ENCODE measurements around the gene C1QTNF6. TPM values are rescaled to one million over a fixed set of nuclear protein-coding genes. Genes with fewer than 3 reads are reported as not detected.
A peak's percentile ranks its signal among the peaks of the same experiment; 100 is the strongest.

C1QTNF6 gene
- total RNA-seq, 1 experiment from 2014 or later: 25.0 TPM

GRCh38 chr22:37199760-37200108, 11.7 kb upstream of the C1QTNF6 start:
- Histone ChIP-seq H3K36me3 (ENCODE audit: control insufficient read depth, insufficient read depth, low read length) (no peaks in the 10 kb centered on the region), H3K4me1 (ENCODE audit: control insufficient read depth, insufficient read depth, low read length) (peaks cover 38% of the 10 kb centered on the region), H3K4me3 (ENCODE audit: low read depth in 2 of 2, low read length in 2 of 2) (peak overlapping the region; percentile 12 to 45; a peak in 3 of 4 replicates), H3K27ac (ENCODE audit: low read length) (peak overlapping the region; percentile 88), H3K9me3 (ENCODE audit: control insufficient read depth, insufficient read depth, low read depth, low read length) (no peaks in the 10 kb centered on the region), H3K27me3 (ENCODE audit: control insufficient read depth, insufficient read depth, low read length) (no peaks in the 10 kb centered on the region)
- ATAC-seq (peak; percentile 2; the same call in 1 of the 2 replicates), DNase-seq (ENCODE audit: low read depth, low spot score) (no peak)
- TF ChIP-seq, protein P1, sequence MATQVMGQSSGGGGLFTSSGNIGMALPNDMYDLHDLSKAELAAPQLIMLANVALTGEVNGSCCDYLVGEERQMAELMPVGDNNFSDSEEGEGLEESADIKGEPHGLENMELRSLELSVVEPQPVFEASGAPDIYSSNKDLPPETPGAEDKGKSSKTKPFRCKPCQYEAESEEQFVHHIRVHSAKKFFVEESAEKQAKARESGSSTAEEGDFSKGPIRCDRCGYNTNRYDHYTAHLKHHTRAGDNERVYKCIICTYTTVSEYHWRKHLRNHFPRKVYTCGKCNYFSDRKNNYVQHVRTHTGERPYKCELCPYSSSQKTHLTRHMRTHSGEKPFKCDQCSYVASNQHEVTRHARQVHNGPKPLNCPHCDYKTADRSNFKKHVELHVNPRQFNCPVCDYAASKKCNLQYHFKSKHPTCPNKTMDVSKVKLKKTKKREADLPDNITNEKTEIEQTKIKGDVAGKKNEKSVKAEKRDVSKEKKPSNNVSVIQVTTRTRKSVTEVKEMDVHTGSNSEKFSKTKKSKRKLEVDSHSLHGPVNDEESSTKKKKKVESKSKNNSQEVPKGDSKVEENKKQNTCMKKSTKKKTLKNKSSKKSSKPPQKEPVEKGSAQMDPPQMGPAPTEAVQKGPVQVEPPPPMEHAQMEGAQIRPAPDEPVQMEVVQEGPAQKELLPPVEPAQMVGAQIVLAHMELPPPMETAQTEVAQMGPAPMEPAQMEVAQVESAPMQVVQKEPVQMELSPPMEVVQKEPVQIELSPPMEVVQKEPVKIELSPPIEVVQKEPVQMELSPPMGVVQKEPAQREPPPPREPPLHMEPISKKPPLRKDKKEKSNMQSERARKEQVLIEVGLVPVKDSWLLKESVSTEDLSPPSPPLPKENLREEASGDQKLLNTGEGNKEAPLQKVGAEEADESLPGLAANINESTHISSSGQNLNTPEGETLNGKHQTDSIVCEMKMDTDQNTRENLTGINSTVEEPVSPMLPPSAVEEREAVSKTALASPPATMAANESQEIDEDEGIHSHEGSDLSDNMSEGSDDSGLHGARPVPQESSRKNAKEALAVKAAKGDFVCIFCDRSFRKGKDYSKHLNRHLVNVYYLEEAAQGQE (IDR thresholded peaks at IDR 0.05; ENCODE audit: insufficient read depth in 1 of 2, low read depth in 2 of 2, low read length in 1 of 2): no peak
- TF ChIP-seq, protein P2, sequence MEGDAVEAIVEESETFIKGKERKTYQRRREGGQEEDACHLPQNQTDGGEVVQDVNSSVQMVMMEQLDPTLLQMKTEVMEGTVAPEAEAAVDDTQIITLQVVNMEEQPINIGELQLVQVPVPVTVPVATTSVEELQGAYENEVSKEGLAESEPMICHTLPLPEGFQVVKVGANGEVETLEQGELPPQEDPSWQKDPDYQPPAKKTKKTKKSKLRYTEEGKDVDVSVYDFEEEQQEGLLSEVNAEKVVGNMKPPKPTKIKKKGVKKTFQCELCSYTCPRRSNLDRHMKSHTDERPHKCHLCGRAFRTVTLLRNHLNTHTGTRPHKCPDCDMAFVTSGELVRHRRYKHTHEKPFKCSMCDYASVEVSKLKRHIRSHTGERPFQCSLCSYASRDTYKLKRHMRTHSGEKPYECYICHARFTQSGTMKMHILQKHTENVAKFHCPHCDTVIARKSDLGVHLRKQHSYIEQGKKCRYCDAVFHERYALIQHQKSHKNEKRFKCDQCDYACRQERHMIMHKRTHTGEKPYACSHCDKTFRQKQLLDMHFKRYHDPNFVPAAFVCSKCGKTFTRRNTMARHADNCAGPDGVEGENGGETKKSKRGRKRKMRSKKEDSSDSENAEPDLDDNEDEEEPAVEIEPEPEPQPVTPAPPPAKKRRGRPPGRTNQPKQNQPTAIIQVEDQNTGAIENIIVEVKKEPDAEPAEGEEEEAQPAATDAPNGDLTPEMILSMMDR (IDR thresholded peaks at IDR 0.05): peak; percentile 15
- in situ Hi-C loops (cut with HindIII; ENCODE audit: low pct_unique_long_range_greater_than_20kb, low sequenced_read_pairs) (no loop called here), intact Hi-C loops (cut with micrococcal nuclease; ENCODE audit: unreplicated experiment) (no loop called here)
- ChIA-PET POLR2A (interaction anchor here (0.5 kb wide), 1 partner anchor 1831 kb away, joined by 3 read pairs; no protein-coding TSS in a partner anchor), CTCF (interaction anchor here (0.5 to 1.3 kb wide), 9 partner anchors 29 to 600 kb away, joined by 3 to 11 read pairs (median 4); no protein-coding TSS in a partner anchor)
- BruUV-seq (replicated peaks): no TSS peak

DNA sequence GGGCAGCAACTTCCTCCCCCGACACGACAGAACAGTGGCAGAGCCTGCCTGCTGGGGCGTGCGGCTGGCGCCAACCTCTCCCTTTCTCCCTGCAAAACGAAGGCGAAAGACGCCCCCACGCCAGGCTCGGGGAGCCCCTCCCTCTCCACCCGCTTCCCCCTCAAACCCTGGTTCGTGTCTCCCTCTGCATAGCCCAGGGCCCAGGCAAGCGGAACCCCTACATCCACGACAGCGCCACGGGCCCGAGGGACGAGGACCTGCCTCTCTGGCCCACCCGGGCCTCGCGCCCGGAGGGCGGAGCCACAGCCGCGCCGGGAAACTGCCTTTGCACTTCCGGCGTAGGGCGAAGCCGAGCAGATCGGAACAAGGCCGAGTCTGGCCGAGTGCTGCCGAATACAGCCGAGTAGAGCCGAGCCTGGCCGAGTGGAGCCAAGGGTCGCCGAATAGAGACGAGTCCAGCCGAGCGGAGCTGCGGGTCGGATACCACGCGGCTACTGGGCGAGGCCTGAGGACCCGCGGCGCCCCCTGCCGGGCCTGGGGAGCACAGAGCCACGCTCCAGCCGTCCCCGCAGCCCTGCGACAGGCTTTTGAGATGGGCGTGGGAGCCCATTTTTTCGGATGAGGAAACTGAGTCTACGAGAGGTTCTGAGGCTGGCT, 11.2 kb upstream of the C1QTNF6 start:
- in situ Hi-C loops (cut with HindIII; ENCODE audit: low pct_unique_long_range_greater_than_20kb, low sequenced_read_pairs) (no loop called here), intact Hi-C loops (cut with micrococcal nuclease; ENCODE audit: unreplicated experiment) (no loop called here)
- peak overlapping the region; percentile 51 to 66 for H3K4me3 ChIP-seq (ENCODE audit: low read depth in 2 of 2, low read length in 2 of 2)
- CTCF ChIA-PET: interaction anchor here (0.5 to 1.3 kb wide), 8 partner anchors 30 to 600 kb away, joined by 3 to 11 read pairs (median 4); no protein-coding TSS in a partner anchor
- no peaks in the 10 kb centered on the region for H3K27me3 ChIP-seq (ENCODE audit: control insufficient read depth, insufficient read depth, low read length)
- BruUV-seq (replicated peaks): no TSS peak
- POLR2A ChIA-PET: no interaction called here
- peak overlapping the region; percentile 94 for H3K27ac ChIP-seq (ENCODE audit: low read length)
- TF ChIP-seq, protein P2 (IDR thresholded peaks at IDR 0.05): peak; percentile 94
- TF ChIP-seq SIN3A (IDR thresholded peaks at IDR 0.05; ENCODE audit: borderline replicate concordance, insufficient read depth, low read depth, low read length): no peak
- no peak; the same call in 1 of the 2 replicates for TF ChIP-seq TCF7L2 (IDR thresholded peaks at IDR 0.05; ENCODE audit: low read depth, low read length)
- peak; percentile 77 for TF ChIP-seq POLR2AphosphoS5 (IDR thresholded peaks at IDR 0.05; ENCODE audit: low read depth, low read length)
- ATAC-seq (peak; percentile 90), DNase-seq (ENCODE audit: low read depth, low spot score) (peak; percentile 93)
- H3K36me3 ChIP-seq (ENCODE audit: control insufficient read depth, insufficient read depth, low read length): no peaks in the 10 kb centered on the region
- H3K4me1 ChIP-seq (ENCODE audit: control insufficient read depth, insufficient read depth, low read length): peaks cover 43% of the 10 kb centered on the region
- H3K9me3 ChIP-seq (ENCODE audit: control insufficient read depth, insufficient read depth, low read depth, low read length): no peaks in the 10 kb centered on the region

Data from Panc1 (cell line).